Sigmoid colon (tissue), 7 donors: ENCODE results near the gene SNAP29. TPM values are rescaled to one million over a fixed set of nuclear protein-coding genes. Genes with fewer than 3 reads are reported as not detected.

Experiments
- DNase-seq: peaks from one replicate; pipeline ENCODE4 v3.0.0-alpha.2; 2019
- H3K27ac ChIP-seq, 4 donors: fragments of 200-600 bp; sonication (generic); one replicate each; pipeline ENCODE4 v1.5.1; 2016 to 2019; ENCODE audit warnings: mild to moderate bottlenecking in 1 of 4
- H3K27me3 ChIP-seq, 3 donors: fragments of 200-600 bp; sonication (generic); one replicate each; pipeline ENCODE4 v1.5.1; 2019; ENCODE audit warnings: mild to moderate bottlenecking in 1 of 3
- H3K36me3 ChIP-seq, 4 donors: fragments of 200-600 bp; sonication (generic); one replicate each; pipeline ENCODE4 v1.5.1; 2016 to 2019
- H3K4me1 ChIP-seq, 4 donors: fragments of 200-600 bp; sonication (generic); one replicate each; pipeline ENCODE4 v1.5.1; 2017 to 2019
- H3K4me3 ChIP-seq, 4 donors: fragments of 200-600 bp; sonication (generic); one replicate each; pipeline ENCODE4 v1.5.1; 2017 to 2019; ENCODE audit warnings: mild to moderate bottlenecking in 2 of 4, moderate library complexity in 1 of 4
- H3K9me3 ChIP-seq, 4 donors: fragments of 200-600 bp in 3 of 4; sonication (generic) in 3 of 4; one replicate each; pipeline versions ENCODE4 v1.5.1 to v1.6.1; 2013 to 2019
- EP300 ChIP-seq, 4 donors: sonication (generic); formaldehyde crosslinking; IDR thresholded peaks; one replicate each; pipeline ENCODE4 v1.6.1; 2017; ENCODE audit warnings: antibody characterized with exemption in 4 of 4
- POLR2A ChIP-seq, 2 donors: fragments of 450-650 bp; IDR thresholded peaks; one replicate each; pipeline ENCODE4 v1.6.1; 2016; ENCODE audit warnings: antibody characterized with exemption in 2 of 2, mild to moderate bottlenecking in 2 of 2, moderate library complexity in 2 of 2
- POLR2AphosphoS5 ChIP-seq, 4 donors: sonication (generic); formaldehyde crosslinking; IDR thresholded peaks; one replicate each; pipeline ENCODE4 v1.6.1; 2017; ENCODE audit warnings: antibody characterized with exemption in 4 of 4
- WGBS, 2 donors: extraction: QIAGEN DNeasy Blood & Tissue Kit; methylation state at CpG; one replicate each; pipeline ENCODE4 v1.1.7; 2013; 5-methylcytosine and 5-hydroxymethylcytosine counted together
- intact Hi-C: fragments of 100-400 bp; cut with DNase I; formaldehyde crosslinking; loops from one replicate; pipeline ENCODE4 v1.15.1; 2023
- polyA plus RNA-seq, 3 donors: library from polyadenylated mRNA; stranded (reverse); fragments of 200-250 nt; gene quantifications; one replicate each; pipeline ENCODE4 v1.2.3, GENCODE V29; 2013
- total RNA-seq, 4 donors: library from RNA; depleted of rRNA; stranded (reverse); fragments of >200 nt; gene quantifications; one replicate each; pipeline ENCODE4 v1.1.0, GENCODE V29; 2016
- TF ChIP-seq, protein P1 (sequence below), 4 experiments: fragments of 450-650 bp in 3 of 4; fragments of 200-600 bp in 1 of 4; IDR thresholded peaks; one replicate each; pipeline ENCODE4 v1.5.1; 2016 to 2019; ENCODE audit warnings: antibody characterized with exemption in 4 of 4, mild to moderate bottlenecking in 3 of 4, moderate library complexity in 2 of 4
- donor health status: healthy with polysubstance abuse.
- donor health status: Bipolar disorder and iron deficiency.
- donor health status: healthy.

SNAP29 gene
- total RNA-seq = 10 to 100 TPM; 20.0 to 25.5 (median 22.8) TPM
- 10 to 100 TPM; 16.2 to 24.0 (median 20.2) TPM for polyA plus RNA-seq

DNA sequence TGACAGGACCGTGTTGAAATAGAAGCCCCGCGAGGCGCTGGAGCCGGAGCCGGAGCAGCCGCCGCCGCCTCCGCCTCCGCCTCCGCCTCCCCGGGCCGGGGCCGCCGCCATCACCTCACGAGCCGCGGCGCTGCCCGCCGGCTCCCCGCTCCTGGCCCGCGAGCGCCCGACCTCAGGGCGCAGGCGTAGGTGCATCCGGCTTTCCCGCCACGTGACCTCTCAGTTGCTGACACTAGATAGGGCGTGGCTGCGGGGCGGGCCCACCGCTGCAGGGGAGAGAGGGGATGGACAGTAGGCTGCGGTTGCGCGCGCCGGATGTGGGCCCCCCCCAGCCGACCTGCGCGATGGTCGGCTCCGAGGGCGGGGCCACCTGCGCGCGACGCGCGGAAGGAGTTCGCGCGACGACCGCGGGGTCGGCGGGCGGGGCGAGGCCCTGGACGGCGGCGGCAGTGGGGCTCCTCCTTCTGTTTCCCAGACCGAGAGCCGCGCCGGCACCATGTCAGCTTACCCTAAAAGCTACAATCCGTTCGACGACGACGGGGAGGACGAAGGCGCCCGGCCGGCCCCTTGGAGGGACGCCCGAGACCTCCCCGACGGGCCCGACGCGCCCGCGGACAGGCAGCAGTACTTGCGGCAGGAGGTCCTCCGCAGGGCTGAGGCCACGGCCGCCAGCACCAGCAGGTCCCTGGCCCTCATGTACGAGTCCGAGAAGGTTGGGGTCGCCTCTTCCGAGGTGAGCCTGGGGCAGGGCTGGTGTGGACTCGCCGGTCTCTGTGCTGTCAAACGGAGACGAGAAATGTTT is at the start of gene SNAP29, which contains the start of gene PI4KA:
Gene SNAP29 (plus strand): TSS at position 393 of the 802 bp plus-strand sequence. CDS start 104 bp downstream, at position 497.
Gene PI4KA (minus strand): TSS at position 197 of the 802 bp plus-strand sequence. CDS start 86 bp downstream, at position 111.
- WGBS, 2 donors = 0% methylated on average over 100 of the region's 100 CpGs
- intact Hi-C loops = loop anchor here (2.0 kb wide), 1 partner anchor 142 kb away; no protein-coding TSS in a partner anchor
- H3K36me3 ChIP-seq = peaks cover 0 to 2% (median 0%) of the 10 kb centered on the region in 4 donors
- peak; percentile 100 for DNase-seq
- TF ChIP-seq POLR2A (IDR thresholded peaks at IDR 0.05) = peak; percentile 32 to 54
- TF ChIP-seq EP300 (IDR thresholded peaks at IDR 0.05) = peak in 1 of 4 donors; percentile 58
- TF ChIP-seq, protein P1, sequence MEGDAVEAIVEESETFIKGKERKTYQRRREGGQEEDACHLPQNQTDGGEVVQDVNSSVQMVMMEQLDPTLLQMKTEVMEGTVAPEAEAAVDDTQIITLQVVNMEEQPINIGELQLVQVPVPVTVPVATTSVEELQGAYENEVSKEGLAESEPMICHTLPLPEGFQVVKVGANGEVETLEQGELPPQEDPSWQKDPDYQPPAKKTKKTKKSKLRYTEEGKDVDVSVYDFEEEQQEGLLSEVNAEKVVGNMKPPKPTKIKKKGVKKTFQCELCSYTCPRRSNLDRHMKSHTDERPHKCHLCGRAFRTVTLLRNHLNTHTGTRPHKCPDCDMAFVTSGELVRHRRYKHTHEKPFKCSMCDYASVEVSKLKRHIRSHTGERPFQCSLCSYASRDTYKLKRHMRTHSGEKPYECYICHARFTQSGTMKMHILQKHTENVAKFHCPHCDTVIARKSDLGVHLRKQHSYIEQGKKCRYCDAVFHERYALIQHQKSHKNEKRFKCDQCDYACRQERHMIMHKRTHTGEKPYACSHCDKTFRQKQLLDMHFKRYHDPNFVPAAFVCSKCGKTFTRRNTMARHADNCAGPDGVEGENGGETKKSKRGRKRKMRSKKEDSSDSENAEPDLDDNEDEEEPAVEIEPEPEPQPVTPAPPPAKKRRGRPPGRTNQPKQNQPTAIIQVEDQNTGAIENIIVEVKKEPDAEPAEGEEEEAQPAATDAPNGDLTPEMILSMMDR (IDR thresholded peaks at IDR 0.05) = no peak
- peak; percentile 63 to 93 (median 88) for TF ChIP-seq POLR2AphosphoS5 (IDR thresholded peaks at IDR 0.05)
- H3K27me3 ChIP-seq = no peaks in the 10 kb centered on the region
- no peaks in the 10 kb centered on the region for H3K9me3 ChIP-seq
- H3K4me3 ChIP-seq = peak within 1 kb of the TSS; percentile 65 to 97 (median 82)
- H3K4me1 ChIP-seq = peaks cover 0 to 42% (median 37%) of the 10 kb centered on the region in 4 donors
- peak within 1 kb of the TSS; percentile 90 to 97 (median 93) for H3K27ac ChIP-seq

DNA sequence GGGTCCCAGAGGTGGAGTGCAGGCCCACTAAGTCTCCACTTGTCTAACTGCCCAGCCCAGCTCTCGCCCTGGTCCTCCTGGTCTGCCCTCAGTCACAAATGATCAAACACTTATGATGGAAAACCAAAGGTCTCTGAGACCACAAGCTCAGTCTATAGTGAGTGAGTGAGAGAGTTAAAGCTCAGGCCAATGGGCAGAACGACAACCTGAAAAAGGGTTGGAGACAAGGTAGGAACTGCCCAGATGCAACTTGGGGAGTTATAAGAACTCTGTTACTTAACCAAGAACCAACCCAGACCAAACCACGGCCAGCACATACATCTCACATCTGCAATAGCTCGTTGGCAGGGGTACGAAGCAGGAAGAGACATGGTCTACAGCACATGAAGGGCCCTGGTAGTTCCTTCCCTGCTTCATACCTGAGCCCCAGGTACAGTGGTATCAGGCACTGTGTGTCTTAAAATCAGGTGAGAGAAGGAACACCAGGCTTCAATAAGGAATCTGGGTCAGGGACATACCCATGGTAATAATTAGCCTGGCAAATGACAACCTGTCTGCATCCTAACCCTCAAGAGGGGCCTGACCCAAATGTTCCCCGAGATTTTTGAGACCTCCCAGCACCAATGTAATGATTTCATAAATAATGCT is 49.1 kb upstream of the SNAP29 start:
- DNase-seq = no peak
- peaks cover 12 to 95% (median 55%) of the 10 kb centered on the region in 4 donors for H3K36me3 ChIP-seq
- 84 to 93% methylated on average over 6 of the region's 6 CpGs for WGBS, 2 donors
- H3K4me1 ChIP-seq = peaks cover 0 to 4% (median 0%) of the 10 kb centered on the region in 4 donors
- TF ChIP-seq POLR2AphosphoS5 (IDR thresholded peaks at IDR 0.05) (no peak), EP300 (IDR thresholded peaks at IDR 0.05) (no peak), POLR2A (IDR thresholded peaks at IDR 0.05) (no peak)
- TF ChIP-seq, protein P1 (IDR thresholded peaks at IDR 0.05) = no peak
- H3K4me3 ChIP-seq = no peak overlapping the region
- H3K27ac ChIP-seq = no peak overlapping the region
- no peaks in the 10 kb centered on the region for H3K27me3 ChIP-seq
- H3K9me3 ChIP-seq = no peaks in the 10 kb centered on the region
- intact Hi-C loops = no loop called here

DNA sequence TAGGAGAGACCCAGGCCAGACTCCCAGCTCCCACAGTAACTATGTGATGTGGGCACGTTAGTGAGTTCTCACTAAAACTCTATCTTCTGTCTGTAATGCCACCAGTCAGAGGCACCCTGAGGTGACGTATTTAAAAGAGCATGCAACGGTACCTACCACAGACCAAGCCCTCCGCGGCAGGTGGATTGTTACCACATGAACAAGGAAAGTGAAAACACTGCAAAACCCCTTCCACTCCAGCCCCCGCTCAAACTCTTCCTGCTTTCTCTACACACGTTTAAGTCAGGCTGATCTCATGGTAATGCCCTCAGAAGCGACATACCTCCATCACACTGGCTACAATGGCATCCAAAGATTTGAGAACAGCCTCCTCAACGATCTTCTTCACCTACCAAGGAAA is 48.2 kb upstream of the SNAP29 start:
- no peaks in the 10 kb centered on the region for H3K9me3 ChIP-seq
- DNase-seq = no peak
- intact Hi-C loops = no loop called here
- H3K36me3 ChIP-seq = peaks cover 12 to 93% (median 49%) of the 10 kb centered on the region in 4 donors
- no peaks in the 10 kb centered on the region for H3K27me3 ChIP-seq
- H3K4me1 ChIP-seq = peaks cover 0 to 4% (median 0%) of the 10 kb centered on the region in 4 donors
- 73 to 91% methylated on average over 9 of the region's 9 CpGs for WGBS, 2 donors
- no peak overlapping the region for H3K27ac ChIP-seq
- no peak overlapping the region for H3K4me3 ChIP-seq
- TF ChIP-seq, protein P1 (IDR thresholded peaks at IDR 0.05) = no peak
- no peak for TF ChIP-seq EP300 (IDR thresholded peaks at IDR 0.05)
- TF ChIP-seq POLR2AphosphoS5 (IDR thresholded peaks at IDR 0.05) = no peak
- TF ChIP-seq POLR2A (IDR thresholded peaks at IDR 0.05) = no peak

DNA sequence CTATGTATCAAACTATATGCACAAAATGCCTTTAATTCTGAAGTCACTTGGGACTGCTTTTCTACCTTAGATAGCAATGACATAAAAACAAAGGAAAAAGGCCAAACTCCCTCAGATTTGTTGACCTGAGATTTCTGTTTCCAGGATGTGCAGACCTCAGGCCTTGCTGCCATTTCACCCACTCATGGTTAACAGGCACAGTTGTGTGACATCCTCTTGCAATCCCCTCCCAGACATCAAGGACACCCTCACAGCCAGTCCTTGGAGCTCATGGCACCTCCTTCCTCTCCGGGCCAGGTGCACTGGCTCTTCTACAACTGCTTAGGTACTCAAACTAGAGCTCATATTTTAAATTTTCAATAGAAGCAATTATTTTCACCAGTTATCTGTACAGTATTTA is 47.6 kb upstream of the SNAP29 start:
- intact Hi-C loops = no loop called here
- peaks cover 0 to 4% (median 0%) of the 10 kb centered on the region in 4 donors for H3K4me1 ChIP-seq
- no peaks in the 10 kb centered on the region for H3K9me3 ChIP-seq
- no peak overlapping the region for H3K27ac ChIP-seq
- H3K27me3 ChIP-seq = no peaks in the 10 kb centered on the region
- WGBS, 2 donors = 93 to 95% methylated on average over 1 of the region's 1 CpG
- H3K4me3 ChIP-seq = no peak overlapping the region
- no peak for DNase-seq
- peaks cover 7 to 93% (median 52%) of the 10 kb centered on the region in 4 donors for H3K36me3 ChIP-seq
- TF ChIP-seq POLR2A (IDR thresholded peaks at IDR 0.05) = no peak
- TF ChIP-seq EP300 (IDR thresholded peaks at IDR 0.05) = no peak
- TF ChIP-seq, protein P1 (IDR thresholded peaks at IDR 0.05) = no peak
- TF ChIP-seq POLR2AphosphoS5 (IDR thresholded peaks at IDR 0.05) = no peak
